ENCODE results near the gene PDAP1.

Gene PDAP1

DNA sequence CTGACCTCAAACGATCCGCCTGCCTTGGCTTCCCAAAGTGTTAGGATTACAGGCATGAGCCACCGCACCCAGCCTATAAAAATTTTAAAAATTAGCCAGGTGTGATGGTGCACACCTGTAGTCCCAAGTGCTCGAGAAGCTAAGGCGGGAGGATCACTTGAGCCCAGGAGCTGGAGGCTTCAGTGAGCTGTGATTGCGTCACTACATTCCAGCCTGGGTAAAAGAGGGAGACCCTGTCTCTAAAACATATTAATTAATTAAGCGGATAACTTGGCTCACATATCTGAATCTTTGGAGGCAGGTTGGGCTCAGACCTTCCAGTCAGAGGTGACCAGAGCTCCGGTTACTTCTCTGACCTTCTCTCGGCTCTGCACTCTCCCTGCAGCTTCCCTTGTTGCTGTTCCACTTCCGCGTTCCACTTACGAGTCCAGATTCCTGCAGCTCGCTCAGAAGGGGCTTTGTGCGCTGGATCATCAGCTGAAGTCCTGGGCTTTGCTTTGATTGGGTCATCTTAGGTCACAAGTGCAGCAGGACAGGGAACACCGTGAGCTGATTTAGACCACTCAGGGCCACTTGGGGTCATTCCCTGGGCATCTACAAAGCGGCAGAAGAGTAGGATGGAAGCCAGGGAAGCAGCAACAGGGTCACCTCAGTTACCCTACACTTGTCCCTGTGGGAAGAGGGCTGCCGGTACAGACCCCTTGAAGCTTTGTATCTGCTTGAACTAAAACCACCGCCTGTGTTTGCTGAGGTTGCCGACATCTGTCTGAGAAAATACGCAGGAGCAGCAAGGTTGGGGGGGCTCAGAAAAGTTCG is 35.9 kb downstream of the PDAP1 start:
- H3K27ac ChIP-seq, result peak overlapping the region; percentile 12 to 61
- H3K27me3 ChIP-seq, result no peaks in the 10 kb centered on the region
- TF ChIP-seq, protein P1, sequence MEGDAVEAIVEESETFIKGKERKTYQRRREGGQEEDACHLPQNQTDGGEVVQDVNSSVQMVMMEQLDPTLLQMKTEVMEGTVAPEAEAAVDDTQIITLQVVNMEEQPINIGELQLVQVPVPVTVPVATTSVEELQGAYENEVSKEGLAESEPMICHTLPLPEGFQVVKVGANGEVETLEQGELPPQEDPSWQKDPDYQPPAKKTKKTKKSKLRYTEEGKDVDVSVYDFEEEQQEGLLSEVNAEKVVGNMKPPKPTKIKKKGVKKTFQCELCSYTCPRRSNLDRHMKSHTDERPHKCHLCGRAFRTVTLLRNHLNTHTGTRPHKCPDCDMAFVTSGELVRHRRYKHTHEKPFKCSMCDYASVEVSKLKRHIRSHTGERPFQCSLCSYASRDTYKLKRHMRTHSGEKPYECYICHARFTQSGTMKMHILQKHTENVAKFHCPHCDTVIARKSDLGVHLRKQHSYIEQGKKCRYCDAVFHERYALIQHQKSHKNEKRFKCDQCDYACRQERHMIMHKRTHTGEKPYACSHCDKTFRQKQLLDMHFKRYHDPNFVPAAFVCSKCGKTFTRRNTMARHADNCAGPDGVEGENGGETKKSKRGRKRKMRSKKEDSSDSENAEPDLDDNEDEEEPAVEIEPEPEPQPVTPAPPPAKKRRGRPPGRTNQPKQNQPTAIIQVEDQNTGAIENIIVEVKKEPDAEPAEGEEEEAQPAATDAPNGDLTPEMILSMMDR (IDR thresholded peaks at IDR 0.05), result no peak
- no peaks in the 10 kb centered on the region for H3K9me3 ChIP-seq
- peaks cover 0 to 37% (median 16%) of the 10 kb centered on the region in 4 donors for H3K4me1 ChIP-seq
- no peak overlapping the region for H3K4me3 ChIP-seq
- intact Hi-C loops (cut with DNase I; ENCODE audit: low total_unique reads), result no loop called here
- peaks cover 0 to 17% (median 5%) of the 10 kb centered on the region in 3 donors for H3K36me3 ChIP-seq
- DNase-seq, result no peak

DNA sequence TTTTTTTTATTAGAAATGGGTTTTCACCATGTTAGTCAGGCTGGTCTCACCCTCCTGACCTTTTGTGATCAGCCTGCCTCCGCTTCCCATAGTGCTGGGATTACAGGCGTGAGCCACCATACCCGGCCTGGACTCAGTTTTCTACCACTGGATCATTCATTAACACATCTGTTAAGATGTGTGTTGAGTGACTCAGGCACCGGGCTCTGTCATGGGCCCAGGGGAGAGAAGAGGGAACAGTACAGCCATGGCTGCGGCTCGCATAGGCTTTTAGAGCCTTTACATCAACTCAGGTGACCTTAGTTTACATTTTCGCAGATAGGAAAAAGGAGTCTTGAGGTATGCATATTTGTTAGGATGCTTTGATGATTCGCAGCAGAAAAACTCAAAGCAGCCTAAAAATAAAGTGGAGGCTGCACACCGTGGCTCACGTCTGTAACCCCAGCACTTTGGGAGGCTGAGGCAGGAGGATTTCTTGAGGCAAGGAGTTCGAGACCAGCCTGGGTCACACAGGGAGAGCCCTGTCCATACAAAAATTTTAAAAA is 36.9 kb downstream of the PDAP1 start:
- Histone ChIP-seq H3K27me3 (no peaks in the 10 kb centered on the region), H3K9me3 (no peaks in the 10 kb centered on the region), H3K4me3 (no peak overlapping the region), H3K4me1 (peaks cover 0 to 37% (median 16%) of the 10 kb centered on the region in 4 donors), H3K36me3 (peaks cover 10 to 27% (median 12%) of the 10 kb centered on the region in 3 donors), H3K27ac (peak overlapping the region in 1 of 2 donors; percentile 8)
- intact Hi-C loops (cut with DNase I; ENCODE audit: low total_unique reads), result no loop called here
- TF ChIP-seq, protein P1 (IDR thresholded peaks at IDR 0.05), result no peak
- no peak for DNase-seq

DNA sequence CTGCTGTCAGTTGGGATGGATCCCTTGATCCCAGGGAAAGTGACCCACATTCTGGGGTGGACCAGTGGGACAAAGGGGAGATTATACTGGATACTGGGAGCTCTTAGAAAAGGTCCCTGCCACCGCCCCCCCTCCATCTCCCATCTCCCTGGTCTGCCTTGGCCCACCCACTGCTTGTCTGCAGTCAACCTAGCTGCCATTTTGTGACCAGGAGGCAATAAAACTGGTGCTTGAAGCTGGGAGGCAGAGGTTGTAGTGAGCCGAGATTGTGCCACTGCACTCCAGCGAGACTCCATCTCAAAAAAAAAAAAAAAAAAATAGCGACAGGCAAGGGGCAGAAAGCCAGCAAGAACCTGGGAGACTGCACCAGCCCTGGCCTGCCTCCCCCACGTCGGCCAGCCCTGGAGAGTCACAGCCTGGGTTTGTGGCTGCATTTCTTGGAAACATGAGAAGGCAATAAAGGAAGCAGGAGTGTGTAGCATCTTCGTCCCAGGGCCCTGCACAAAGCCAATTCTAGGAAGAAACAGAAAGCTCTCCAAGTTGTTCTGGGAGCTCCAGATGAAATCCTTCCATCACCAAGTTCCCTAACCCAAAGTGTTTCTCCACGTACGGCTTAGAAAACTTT is 38.5 kb downstream of the PDAP1 start:
- Histone ChIP-seq H3K27ac (peak overlapping the region in 1 of 2 donors; percentile 51), H3K9me3 (no peaks in the 10 kb centered on the region), H3K36me3 (peaks cover 18 to 42% (median 25%) of the 10 kb centered on the region in 3 donors), H3K4me3 (no peak overlapping the region), H3K4me1 (peaks cover 0 to 28% (median 8%) of the 10 kb centered on the region in 4 donors), H3K27me3 (no peaks in the 10 kb centered on the region)
- intact Hi-C loops (cut with DNase I; ENCODE audit: low total_unique reads), result no loop called here
- DNase-seq, result no peak
- TF ChIP-seq, protein P1 (IDR thresholded peaks at IDR 0.05), result no peak

DNA sequence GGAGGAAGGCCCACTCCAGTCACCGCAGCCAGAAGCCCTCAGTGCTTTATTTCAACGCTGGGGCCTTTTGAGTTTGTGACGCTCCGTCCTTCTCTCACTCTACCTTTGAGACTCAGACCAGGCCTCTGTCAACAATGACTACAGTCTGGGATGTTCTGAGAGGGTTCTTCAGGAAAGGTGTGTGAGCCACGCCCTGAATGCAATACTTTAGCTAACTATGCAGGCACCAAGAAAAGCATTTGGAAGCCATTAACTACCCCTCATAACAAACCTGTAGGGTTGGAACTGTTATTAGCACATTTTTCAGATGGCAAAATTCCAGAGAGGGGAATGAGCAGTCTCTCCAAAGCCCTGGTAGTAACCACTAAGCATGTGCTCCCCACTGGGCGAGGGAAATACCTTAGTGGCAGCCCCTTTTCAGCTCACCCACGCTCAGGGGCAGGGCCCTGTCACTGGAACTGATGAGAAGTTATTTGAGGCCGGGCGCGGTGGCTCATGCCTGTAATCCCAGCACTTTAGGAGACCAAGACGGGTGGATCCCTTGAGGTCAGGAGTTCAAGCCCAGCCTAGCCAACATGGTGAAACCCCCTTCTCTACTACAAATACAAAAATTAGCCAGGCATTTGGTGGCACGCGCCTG is 39.5 kb downstream of the PDAP1 start:
- intact Hi-C loops (cut with DNase I; ENCODE audit: low total_unique reads), result no loop called here
- H3K36me3 ChIP-seq, result peaks cover 28 to 52% (median 35%) of the 10 kb centered on the region in 3 donors
- H3K27ac ChIP-seq, result peak overlapping the region in 1 of 2 donors; percentile 51

DNA sequence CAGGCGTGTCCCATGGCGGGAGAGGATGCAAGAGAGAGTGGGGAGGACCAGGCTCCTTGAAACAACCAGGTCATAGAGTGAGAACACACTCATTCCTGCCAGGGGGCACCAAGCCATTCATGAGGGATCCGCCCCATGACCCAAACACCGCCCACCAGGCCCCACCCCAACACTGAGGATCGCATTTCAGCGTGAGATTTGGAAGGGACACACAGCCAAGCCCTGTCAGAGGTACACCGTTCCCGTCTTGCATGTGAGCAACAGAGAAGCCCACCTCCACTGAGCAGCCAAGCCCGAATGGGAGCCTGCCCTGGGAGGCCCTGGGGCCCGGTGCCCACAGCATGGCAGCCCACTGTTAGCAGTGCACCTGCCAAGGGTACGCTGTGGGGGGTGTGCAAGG is 41.8 kb downstream of the PDAP1 start:
- Histone ChIP-seq H3K4me1 (peaks cover 0 to 10% (median 2%) of the 10 kb centered on the region in 4 donors), H3K27ac (no peak overlapping the region), H3K9me3 (no peaks in the 10 kb centered on the region), H3K4me3 (no peak overlapping the region), H3K27me3 (no peaks in the 10 kb centered on the region), H3K36me3 (peaks cover 47 to 75% (median 53%) of the 10 kb centered on the region in 3 donors)
- TF ChIP-seq, protein P1 (IDR thresholded peaks at IDR 0.05), result no peak
- intact Hi-C loops (cut with DNase I; ENCODE audit: low total_unique reads), result no loop called here
- DNase-seq, result no peak

More for the DNA sequence above, 39.5 kb downstream of the PDAP1 start:
- no peaks in the 10 kb centered on the region for H3K27me3 ChIP-seq
- no peak for DNase-seq
- TF ChIP-seq, protein P1 (IDR thresholded peaks at IDR 0.05), result no peak
- no peak overlapping the region for H3K4me3 ChIP-seq
- H3K9me3 ChIP-seq, result no peaks in the 10 kb centered on the region
- peaks cover 0 to 23% (median 3%) of the 10 kb centered on the region in 4 donors for H3K4me1 ChIP-seq

All from tibial artery (tissue), 4 donors.